PC-9 (cell line): Measurements from ENCODE around the gene RFLNA. TPM values are rescaled to one million over a fixed set of nuclear protein-coding genes. Genes with fewer than 3 reads are reported as not detected.

ENCODE experiments used
- BruUV-seq: library from RNA; stranded (reverse); fragments of 400-500 nt; replicated peaks from 2 replicates; lab custom pipeline; 2021; lab: Mats Ljungman, UMichigan
- CTCF ChIA-PET: fragments of 300-600 bp; sonication (Branson Sonifier 250); formaldehyde crosslinking; loops from one replicate; lab custom pipeline; 2022; ENCODE audit warnings: antibody characterized with exemption; lab: Charles Lee
- POLR2A ChIA-PET: fragments of 300-600 bp; sonication (Branson Sonifier 250); formaldehyde crosslinking; loops from one replicate; lab custom pipeline; 2022; ENCODE audit warnings: antibody characterized with exemption; ENCODE audit not compliant: unreplicated experiment; lab: Charles Lee
- DNase-seq, 2 experiments: peaks; one replicate each; pipeline versions ENCODE4 v3.0.0 to v3.0.0-alpha.2; 2015 to 2022; ENCODE audit warnings: mixed read lengths in 1 of 2
- H2AFZ ChIP-seq: fragments of 200-600 bp; sonication (generic); 2 replicates; pipeline ENCODE4 v1.8.1; 2017; ENCODE audit warnings: antibody characterized with exemption
- H3F3A ChIP-seq: fragments of 200-600 bp; sonication (generic); 2 replicates; pipeline ENCODE4 v1.8.1; 2017; ENCODE audit warnings: antibody characterized with exemption, mild to moderate bottlenecking, low read depth; ENCODE audit not compliant: insufficient read depth
- H3K27ac ChIP-seq: fragments of 200-600 bp; sonication (generic); 2 replicates; pipeline ENCODE4 v1.6.1; 2016; ENCODE audit warnings: mixed run types
- H3K27me3 ChIP-seq: fragments of 200-600 bp; sonication (generic); 2 replicates; pipeline ENCODE4 v1.6.1; 2016; ENCODE audit warnings: low read depth, mixed run types; ENCODE audit not compliant: insufficient read depth
- H3K36me3 ChIP-seq: fragments of 200-600 bp; sonication (generic); 2 replicates; pipeline ENCODE4 v1.6.1; 2016; ENCODE audit warnings: low read depth, mixed run types
- H3K4me1 ChIP-seq: fragments of 200-600 bp; sonication (generic); replicated peaks from 2 replicates; pipeline ENCODE4 v1.6.1; 2016; ENCODE audit warnings: mixed run types; ENCODE audit not compliant: insufficient read depth
- H3K4me2 ChIP-seq: fragments of 200-600 bp; sonication (generic); 2 replicates; pipeline ENCODE4 v1.6.1; 2017; ENCODE audit warnings: mixed run types
- H3K4me3 ChIP-seq: fragments of 200-600 bp; sonication (generic); 2 replicates; pipeline ENCODE4 v1.6.1; 2016; ENCODE audit warnings: mixed run types
- H3K79me2 ChIP-seq: fragments of 200-600 bp; sonication (generic); 2 replicates; pipeline ENCODE4 v1.6.1; 2017; ENCODE audit warnings: low read depth, mixed run types
- H3K9me2 ChIP-seq: fragments of 200-600 bp; sonication (generic); 2 replicates; pipeline ENCODE4 v1.8.1; 2017; ENCODE audit warnings: mild to moderate bottlenecking; ENCODE audit not compliant: insufficient read depth
- H3K9me3 ChIP-seq: fragments of 200-600 bp; sonication (generic); 2 replicates; pipeline ENCODE4 v1.8.1; 2016; ENCODE audit warnings: low read depth; ENCODE audit not compliant: insufficient read depth
- H4K20me1 ChIP-seq: fragments of 200-600 bp; sonication (generic); 2 replicates; pipeline ENCODE4 v1.8.1; 2017; ENCODE audit not compliant: insufficient read depth
- CTCF ChIP-seq: fragments of 200-600 bp; sonication (generic); conservative IDR thresholded peaks from 2 replicates; pipeline ENCODE4 v1.6.1; 2017; ENCODE audit warnings: mixed run types, antibody characterized with exemption, mild to moderate bottlenecking, moderate library complexity
- EZH2 ChIP-seq: fragments of 200-600 bp; sonication (generic); IDR thresholded peaks from 2 replicates; pipeline ENCODE4 v1.8.0; 2017; ENCODE audit warnings: antibody characterized with exemption, low read depth
- intact Hi-C: fragments of 100-400 bp; cut with micrococcal nuclease; formaldehyde crosslinking; loops from one replicate; pipeline ENCODE4 v1.10.0; 2022; ENCODE audit not compliant: unreplicated experiment
- total RNA-seq: library from RNA; stranded (reverse); gene quantifications from 2 replicates; pipeline ENCODE4 v1.2.3, GENCODE V29; 2021

Gene RFLNA
- total RNA-seq, 1 experiment from 2014 or later = not detected

GRCh38 chr12:124308741-124309140 is 13.8 kb downstream of the RFLNA start:
- intact Hi-C loops = no loop called here

GRCh38 chr12:124309231-124309630 is 14.3 kb downstream of the RFLNA start:
- no peaks in the 10 kb centered on the region for H3F3A ChIP-seq
- peaks cover 60% of the 10 kb centered on the region for H3K27me3 ChIP-seq
- no peak overlapping the region for H3K27ac ChIP-seq
- intact Hi-C loops = no loop called here
- no peak for DNase-seq
- ChIA-PET CTCF (no interaction called here), POLR2A (no interaction called here)
- BruUV-seq = no TSS peak
- TF ChIP-seq EZH2 (no peak), CTCF (no peak)
- no peaks in the 10 kb centered on the region for H3K9me2 ChIP-seq
- no peaks in the 10 kb centered on the region for H4K20me1 ChIP-seq
- H3K4me3 ChIP-seq = no peak overlapping the region
- H3K36me3 ChIP-seq = no peaks in the 10 kb centered on the region
- H3K4me2 ChIP-seq = no peak overlapping the region
- H3K9me3 ChIP-seq = no peaks in the 10 kb centered on the region
- H2AFZ ChIP-seq = no peak overlapping the region
- no peaks in the 10 kb centered on the region for H3K79me2 ChIP-seq
- H3K4me1 ChIP-seq = no peaks in the 10 kb centered on the region

More at GRCh38 chr12:124308741-124309140, 13.8 kb downstream of the RFLNA start:
- H3K36me3 ChIP-seq = no peaks in the 10 kb centered on the region
- no peaks in the 10 kb centered on the region for H3K9me3 ChIP-seq
- no peaks in the 10 kb centered on the region for H3F3A ChIP-seq
- H3K9me2 ChIP-seq = no peaks in the 10 kb centered on the region
- CTCF ChIA-PET = no interaction called here
- TF ChIP-seq CTCF = no peak
- no peak for TF ChIP-seq EZH2
- H4K20me1 ChIP-seq = no peaks in the 10 kb centered on the region
- DNase-seq = no peak
- H3K79me2 ChIP-seq = no peaks in the 10 kb centered on the region
- no peak overlapping the region for H3K4me3 ChIP-seq
- BruUV-seq = no TSS peak
- H3K4me2 ChIP-seq = no peak overlapping the region
- H3K27me3 ChIP-seq = peaks cover 60% of the 10 kb centered on the region
- H3K4me1 ChIP-seq = no peaks in the 10 kb centered on the region
- POLR2A ChIA-PET = no interaction called here
- no peak overlapping the region for H2AFZ ChIP-seq
- H3K27ac ChIP-seq = no peak overlapping the region

- no peaks in the 10 kb centered on the region for H3K4me1 ChIP-seq
- ChIA-PET CTCF (no interaction called here), POLR2A (no interaction called here)
- no peaks in the 10 kb centered on the region for H3K79me2 ChIP-seq
- H3K4me2 ChIP-seq = no peak overlapping the region
- TF ChIP-seq CTCF (no peak), EZH2 (no peak)
- peaks cover 60% of the 10 kb centered on the region for H3K27me3 ChIP-seq
- BruUV-seq = no TSS peak
- no peak overlapping the region for H2AFZ ChIP-seq
- no peaks in the 10 kb centered on the region for H3K9me3 ChIP-seq
- H3K27ac ChIP-seq = no peak overlapping the region
- H3K4me3 ChIP-seq = no peak overlapping the region
- no peak for DNase-seq
- no peaks in the 10 kb centered on the region for H3F3A ChIP-seq
- intact Hi-C loops = no loop called here
- H3K36me3 ChIP-seq = no peaks in the 10 kb centered on the region
- no peaks in the 10 kb centered on the region for H4K20me1 ChIP-seq
- H3K9me2 ChIP-seq = no peaks in the 10 kb centered on the region
These were observed 14.9 kb downstream of the RFLNA start for GRCh38 chr12:124309744-124310143.
